K562 (cell line): ENCODE measurements around the gene GOLGA8M.
"Not testable (repeated sequence)": the region's sequence is repeated elsewhere in the genome, so short reads cannot be mapped to it uniquely, and the experiment has no call there.

Source experiments
- ARHGAP35 ChIP-seq: fragments of 450-650 bp; IDR thresholded peaks from 2 replicates; pipeline ENCODE4 v1.6.1; 2018; ENCODE audit not compliant: partially characterized antibody
- EP300 ChIP-seq: IDR thresholded peaks from 2 replicates; pipeline ENCODE4 v1.6.1; 2012; ENCODE audit warnings: low read length, improper control_type of control experiment
- MAFG ChIP-seq: fragments of 450-650 bp; conservative IDR thresholded peaks from 2 replicates; pipeline ENCODE4 v1.6.1; 2016; ENCODE audit warnings: missing genetic modification characterization, missing compliant biosample characterization
- NFE2L1 ChIP-seq: fragments of 450-650 bp; IDR thresholded peaks from 2 replicates; pipeline ENCODE4 v1.6.1; 2016; ENCODE audit warnings: missing genetic modification characterization, low read depth, mild to moderate bottlenecking, missing compliant biosample characterization, moderate library complexity, borderline replicate concordance
- NRF1 ChIP-seq, 2 experiments: fragments of 450-650 bp; IDR thresholded peaks in 1 of 2; conservative IDR thresholded peaks in 1 of 2; 2 replicates each; pipeline ENCODE4 v1.6.1; 2014; ENCODE audit warnings: mild to moderate bottlenecking in 2 of 2
- TF ChIP-seq, protein P1 (sequence below): sonication (generic); formaldehyde crosslinking; IDR thresholded peaks from 2 replicates; pipeline ENCODE4 v1.8.0; 2023; ENCODE audit warnings: mild to moderate bottlenecking, missing genetic modification reagents
- TF ChIP-seq, protein P2 (sequence below): fragments of 250-450 bp; sonication (Bioruptor Pico); IDR thresholded peaks from 2 replicates; pipeline ENCODE4 v1.8.0; 2022; ENCODE audit warnings: inconsistent platforms
- TF ChIP-seq, protein P3 (sequence below), 2 experiments: fragments of 150-350 bp in 1 of 2; IDR thresholded peaks; 2 replicates each; pipeline ENCODE4 v1.6.1; 2012 to 2016; ENCODE audit warnings: low read depth in 2 of 2, low read length in 2 of 2, mild to moderate bottlenecking in 1 of 2, moderate library complexity in 1 of 2

DNA sequence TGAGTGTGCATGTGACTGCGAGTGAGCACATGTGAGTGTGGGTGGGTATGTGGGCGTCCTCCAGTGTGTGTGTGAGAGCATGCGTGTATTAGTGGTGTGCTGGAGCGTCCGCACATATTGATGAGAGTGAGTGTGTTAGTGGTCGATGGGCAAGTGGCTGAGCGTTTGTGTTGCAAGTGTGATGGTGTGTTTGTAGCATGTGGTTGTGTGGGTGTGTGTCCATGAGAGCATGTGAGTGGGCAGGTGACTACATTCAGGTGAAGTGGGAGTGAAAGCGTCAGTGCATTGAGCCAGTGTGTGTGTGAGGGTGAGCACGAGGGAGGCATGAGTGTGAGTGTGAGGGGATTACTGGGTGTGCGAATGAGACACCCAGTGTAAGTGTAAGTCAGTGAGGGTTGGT is 59.7 kb downstream of the GOLGA8M start:
- TF ChIP-seq, protein P1, sequence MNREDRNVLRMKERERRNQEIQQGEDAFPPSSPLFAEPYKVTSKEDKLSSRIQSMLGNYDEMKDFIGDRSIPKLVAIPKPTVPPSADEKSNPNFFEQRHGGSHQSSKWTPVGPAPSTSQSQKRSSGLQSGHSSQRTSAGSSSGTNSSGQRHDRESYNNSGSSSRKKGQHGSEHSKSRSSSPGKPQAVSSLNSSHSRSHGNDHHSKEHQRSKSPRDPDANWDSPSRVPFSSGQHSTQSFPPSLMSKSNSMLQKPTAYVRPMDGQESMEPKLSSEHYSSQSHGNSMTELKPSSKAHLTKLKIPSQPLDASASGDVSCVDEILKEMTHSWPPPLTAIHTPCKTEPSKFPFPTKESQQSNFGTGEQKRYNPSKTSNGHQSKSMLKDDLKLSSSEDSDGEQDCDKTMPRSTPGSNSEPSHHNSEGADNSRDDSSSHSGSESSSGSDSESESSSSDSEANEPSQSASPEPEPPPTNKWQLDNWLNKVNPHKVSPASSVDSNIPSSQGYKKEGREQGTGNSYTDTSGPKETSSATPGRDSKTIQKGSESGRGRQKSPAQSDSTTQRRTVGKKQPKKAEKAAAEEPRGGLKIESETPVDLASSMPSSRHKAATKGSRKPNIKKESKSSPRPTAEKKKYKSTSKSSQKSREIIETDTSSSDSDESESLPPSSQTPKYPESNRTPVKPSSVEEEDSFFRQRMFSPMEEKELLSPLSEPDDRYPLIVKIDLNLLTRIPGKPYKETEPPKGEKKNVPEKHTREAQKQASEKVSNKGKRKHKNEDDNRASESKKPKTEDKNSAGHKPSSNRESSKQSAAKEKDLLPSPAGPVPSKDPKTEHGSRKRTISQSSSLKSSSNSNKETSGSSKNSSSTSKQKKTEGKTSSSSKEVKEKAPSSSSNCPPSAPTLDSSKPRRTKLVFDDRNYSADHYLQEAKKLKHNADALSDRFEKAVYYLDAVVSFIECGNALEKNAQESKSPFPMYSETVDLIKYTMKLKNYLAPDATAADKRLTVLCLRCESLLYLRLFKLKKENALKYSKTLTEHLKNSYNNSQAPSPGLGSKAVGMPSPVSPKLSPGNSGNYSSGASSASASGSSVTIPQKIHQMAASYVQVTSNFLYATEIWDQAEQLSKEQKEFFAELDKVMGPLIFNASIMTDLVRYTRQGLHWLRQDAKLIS = not testable (repeated sequence)
- not testable (repeated sequence) for TF ChIP-seq MAFG (tag); NFE2L1 (tag); ARHGAP35; EP300; NRF1 (conservative IDR thresholded peaks at IDR 0.05 in 1 of 2, IDR thresholded peaks at IDR 0.05 in 1 of 2)
- TF ChIP-seq, protein P2, sequence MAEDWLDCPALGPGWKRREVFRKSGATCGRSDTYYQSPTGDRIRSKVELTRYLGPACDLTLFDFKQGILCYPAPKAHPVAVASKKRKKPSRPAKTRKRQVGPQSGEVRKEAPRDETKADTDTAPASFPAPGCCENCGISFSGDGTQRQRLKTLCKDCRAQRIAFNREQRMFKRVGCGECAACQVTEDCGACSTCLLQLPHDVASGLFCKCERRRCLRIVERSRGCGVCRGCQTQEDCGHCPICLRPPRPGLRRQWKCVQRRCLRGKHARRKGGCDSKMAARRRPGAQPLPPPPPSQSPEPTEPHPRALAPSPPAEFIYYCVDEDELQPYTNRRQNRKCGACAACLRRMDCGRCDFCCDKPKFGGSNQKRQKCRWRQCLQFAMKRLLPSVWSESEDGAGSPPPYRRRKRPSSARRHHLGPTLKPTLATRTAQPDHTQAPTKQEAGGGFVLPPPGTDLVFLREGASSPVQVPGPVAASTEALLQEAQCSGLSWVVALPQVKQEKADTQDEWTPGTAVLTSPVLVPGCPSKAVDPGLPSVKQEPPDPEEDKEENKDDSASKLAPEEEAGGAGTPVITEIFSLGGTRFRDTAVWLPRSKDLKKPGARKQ = not testable (repeated sequence)
- TF ChIP-seq, protein P3, sequence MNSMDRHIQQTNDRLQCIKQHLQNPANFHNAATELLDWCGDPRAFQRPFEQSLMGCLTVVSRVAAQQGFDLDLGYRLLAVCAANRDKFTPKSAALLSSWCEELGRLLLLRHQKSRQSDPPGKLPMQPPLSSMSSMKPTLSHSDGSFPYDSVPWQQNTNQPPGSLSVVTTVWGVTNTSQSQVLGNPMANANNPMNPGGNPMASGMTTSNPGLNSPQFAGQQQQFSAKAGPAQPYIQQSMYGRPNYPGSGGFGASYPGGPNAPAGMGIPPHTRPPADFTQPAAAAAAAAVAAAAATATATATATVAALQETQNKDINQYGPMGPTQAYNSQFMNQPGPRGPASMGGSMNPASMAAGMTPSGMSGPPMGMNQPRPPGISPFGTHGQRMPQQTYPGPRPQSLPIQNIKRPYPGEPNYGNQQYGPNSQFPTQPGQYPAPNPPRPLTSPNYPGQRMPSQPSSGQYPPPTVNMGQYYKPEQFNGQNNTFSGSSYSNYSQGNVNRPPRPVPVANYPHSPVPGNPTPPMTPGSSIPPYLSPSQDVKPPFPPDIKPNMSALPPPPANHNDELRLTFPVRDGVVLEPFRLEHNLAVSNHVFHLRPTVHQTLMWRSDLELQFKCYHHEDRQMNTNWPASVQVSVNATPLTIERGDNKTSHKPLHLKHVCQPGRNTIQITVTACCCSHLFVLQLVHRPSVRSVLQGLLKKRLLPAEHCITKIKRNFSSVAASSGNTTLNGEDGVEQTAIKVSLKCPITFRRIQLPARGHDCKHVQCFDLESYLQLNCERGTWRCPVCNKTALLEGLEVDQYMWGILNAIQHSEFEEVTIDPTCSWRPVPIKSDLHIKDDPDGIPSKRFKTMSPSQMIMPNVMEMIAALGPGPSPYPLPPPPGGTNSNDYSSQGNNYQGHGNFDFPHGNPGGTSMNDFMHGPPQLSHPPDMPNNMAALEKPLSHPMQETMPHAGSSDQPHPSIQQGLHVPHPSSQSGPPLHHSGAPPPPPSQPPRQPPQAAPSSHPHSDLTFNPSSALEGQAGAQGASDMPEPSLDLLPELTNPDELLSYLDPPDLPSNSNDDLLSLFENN (IDR thresholded peaks at IDR 0.05; ENCODE audit: low read depth in 2 of 2, low read length in 2 of 2) = not testable (repeated sequence)
